Ureter (tissue), 1 donor: ENCODE results near the gene PPM1H. TPM values are rescaled to one million over a fixed set of nuclear protein-coding genes. Genes with fewer than 3 reads are reported as not detected.
"Not testable (repeated sequence)": the region's sequence is repeated elsewhere in the genome, so short reads cannot be mapped to it uniquely, and the experiment has no call there.

Experiments
- DNase-seq: peaks from one replicate; pipeline ENCODE4 v3.0.0-alpha.2; 2020; ENCODE audit warnings: low spot score
- total RNA-seq: library from RNA; stranded (reverse); gene quantifications from one replicate; pipeline ENCODE4 v1.2.4, GENCODE V29; 2023
- donor health status: DM: yes; HTN: yes; CAD: no.

The PPM1H gene
- total RNA-seq, 1 donor from 2014 or later, result 16.2 TPM

DNA sequence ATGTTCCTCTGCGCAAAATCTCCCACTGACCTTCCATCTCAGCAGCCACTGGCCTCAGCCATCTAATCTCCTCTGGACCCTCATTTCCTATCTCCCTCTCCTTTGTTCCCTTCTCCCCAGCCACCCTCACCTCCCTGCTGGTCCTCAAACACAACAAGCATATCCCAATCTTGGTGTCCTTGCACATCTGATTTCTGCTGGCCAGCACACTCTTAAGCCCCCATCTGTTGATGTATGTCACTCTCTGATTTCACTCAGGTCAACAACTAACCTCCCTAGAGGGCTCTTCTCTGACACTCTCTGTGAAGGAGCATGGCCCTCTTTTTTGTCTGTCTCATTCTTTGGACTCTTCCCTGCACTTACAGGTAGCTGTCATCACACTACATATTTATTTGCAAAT, 25.6 kb downstream of the PPM1H start:
- DNase-seq, result no peak

DNA sequence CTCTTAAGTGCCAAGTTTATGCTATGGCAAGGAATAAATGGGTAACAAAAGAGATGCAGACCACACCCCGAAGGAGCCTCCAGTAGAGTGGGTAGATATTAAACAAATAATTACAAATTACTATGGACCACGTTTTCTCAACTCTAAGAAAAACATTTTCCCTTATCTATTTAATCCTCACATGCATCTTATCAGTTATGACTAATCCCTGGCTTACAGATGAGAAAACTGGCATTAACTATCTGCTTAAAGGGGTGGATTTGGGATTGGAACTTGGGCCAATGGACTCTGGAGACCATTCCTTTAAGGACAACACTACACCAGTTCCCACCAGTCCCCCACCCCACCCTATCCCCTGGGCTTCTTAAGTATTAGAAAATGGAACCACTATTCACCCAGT, 26.3 kb downstream of the PPM1H start:
- DNase-seq, result no peak

DNA sequence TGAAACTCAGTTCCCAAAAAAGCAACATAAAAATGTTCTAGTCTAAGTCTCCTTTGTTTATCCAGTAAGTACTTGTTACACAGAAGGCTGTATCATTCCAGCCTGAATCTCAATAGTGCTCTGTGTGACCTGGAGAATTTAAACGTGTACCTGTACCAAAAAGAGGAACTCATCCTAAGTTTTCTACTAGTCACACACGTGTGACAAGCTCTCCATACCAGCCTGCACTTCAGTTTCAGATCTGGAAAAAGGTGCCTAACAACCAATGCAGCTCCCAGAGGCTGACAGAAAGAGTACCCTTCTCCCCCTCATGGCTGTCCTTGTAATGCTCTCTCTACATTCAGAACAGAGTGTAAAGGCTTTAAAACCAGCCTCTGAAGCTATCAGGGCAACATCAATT, 27.4 kb downstream of the PPM1H start:
- DNase-seq, result no peak

DNA sequence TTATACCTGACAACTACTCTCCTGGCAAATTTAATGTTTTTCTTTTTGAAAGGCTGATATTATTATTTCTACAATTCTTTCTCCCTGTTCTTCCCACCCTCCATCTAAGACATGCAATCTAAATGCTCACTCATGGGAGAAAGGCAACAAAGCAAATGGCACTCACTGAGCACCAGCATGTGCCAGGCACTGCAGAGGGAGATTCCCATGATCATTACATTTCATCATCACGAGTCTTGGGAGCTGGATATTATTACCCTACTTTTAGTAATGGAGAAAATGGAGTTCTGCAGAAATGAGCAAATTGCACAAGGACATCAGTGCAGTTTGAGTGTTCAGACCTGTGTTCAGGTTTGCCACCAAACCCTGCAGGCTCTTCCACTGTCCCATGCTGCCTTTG, 27.9 kb downstream of the PPM1H start:
- DNase-seq, result no peak

DNA sequence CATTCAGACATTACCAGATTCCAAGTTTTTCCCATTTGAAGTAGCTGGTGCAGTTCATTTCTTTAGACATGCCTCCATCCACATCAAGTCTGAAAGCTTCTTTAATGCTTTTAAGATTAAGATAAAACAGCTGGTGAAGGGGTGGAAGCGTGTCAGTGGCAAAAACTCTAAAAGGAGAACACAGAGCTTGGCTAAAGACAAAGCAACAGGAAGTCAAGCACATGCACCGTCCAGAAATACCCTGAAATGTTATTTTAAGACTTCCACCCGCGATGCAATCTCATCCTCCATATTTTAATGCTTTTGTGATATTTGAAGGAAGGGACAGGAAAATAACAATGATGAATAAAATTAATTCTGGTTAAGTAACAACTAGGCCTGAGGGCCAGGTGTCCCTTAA, 31.8 kb downstream of the PPM1H start:
- DNase-seq, result no peak

DNA sequence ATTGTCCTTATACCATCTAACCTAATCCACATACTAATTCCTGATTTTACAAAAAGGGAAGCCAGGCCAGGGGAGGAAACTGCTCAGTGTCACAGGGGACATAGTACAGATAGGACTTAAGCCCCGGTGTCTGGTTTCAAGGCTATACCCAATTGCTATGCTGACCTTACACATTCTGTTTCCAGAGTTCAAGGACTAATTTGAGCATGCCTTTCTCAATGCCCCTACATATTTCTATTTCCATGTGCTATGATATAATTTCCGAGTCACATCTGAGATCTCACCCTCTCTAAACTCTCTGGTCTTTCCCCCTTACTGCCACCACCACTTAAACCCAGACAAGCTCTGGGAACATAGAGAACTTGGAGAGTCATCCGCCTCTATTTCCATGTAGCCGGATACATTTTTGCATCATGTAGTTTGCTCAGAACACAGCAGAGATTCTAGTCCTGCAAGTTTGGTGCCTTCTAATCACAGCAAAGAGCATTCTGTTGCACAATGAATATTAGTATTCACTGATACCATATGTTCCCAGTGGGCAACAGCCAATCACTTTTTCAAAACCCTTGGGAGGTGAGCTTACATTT, 34.2 kb downstream of the PPM1H start:
- no peak for DNase-seq

DNA sequence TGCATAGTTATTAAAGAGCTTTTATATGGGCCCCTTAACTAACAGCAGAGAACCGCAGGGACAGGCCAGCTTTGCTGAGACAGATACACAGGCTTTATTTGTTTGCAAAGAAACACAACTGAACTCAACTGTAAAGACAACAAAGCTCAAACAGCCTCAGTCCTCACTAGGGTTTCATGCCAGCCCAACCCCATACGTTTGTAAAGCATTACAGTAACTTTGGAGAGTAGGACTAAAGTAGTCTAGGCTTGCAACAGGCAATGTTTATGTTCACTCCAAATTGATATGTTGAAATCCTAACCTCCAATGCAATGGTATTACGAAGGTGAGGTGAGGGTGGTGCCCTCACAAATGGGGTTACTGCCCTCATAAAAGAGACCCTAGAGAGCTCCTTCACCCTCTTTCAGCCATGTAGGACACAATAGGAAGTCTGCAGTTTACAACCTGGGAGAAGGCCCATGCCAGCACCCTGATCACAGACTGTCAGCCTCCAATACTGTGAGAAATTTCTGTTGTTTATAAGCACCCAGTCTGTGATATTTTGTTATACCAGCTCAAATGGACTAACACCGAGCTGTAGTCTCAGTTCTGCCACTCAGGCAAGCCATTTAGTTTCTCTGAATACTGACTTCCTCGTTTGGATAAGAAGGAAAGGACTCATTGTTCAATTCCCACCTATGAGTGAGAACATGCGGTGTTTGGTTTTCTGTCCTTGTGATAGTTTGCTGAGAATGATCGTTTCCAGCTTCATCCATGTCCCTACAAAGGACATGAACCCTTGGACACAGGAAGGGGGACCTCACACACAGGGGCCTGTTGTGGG, 35.2 kb downstream of the PPM1H start:
- DNase-seq, result no peak

DNA sequence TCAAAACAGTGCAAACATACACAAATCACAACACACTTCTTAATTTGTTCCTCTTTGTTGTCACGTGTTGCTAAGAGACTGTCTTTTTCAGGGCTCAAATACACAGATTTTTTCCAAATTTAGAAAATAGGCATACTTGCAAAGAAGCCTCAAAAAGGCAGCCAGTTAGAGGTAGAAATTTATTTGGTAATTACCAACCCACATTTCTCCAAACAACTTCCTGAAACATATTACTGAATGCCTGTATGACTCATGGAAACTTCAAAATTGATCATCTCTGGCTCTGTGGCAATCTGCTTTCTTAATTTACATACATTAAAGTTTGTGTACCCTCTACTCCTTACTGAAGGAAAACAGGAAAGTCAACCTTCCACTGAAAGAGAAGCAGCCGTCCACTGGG, 36.4 kb downstream of the PPM1H start:
- DNase-seq, result no peak

DNA sequence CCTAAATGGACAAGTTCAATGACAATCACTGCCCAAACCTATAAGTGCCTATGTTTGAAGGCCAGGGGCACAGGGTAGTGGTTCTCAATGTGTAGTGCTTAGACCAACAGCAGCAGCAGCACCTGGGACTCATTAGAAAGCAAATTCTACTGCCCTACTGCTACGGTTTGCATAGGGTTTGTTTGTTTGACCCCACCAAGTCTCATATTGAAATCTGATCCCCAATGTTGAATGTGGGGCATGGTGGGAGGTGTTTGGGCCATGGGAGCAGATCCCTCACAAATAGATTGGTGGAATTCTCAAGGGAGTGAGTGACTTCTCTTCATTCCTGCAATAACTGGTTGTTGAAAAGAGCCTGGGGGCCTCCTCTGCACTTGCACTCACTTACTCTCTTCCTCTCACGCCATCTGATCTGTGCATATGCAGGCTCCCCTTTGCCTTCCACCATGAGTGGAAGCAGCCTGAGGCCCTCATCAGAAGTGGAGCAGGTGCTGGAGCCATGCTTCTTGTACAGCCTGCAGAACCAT, 39.5 kb downstream of the PPM1H start:
- no peak for DNase-seq

DNA sequence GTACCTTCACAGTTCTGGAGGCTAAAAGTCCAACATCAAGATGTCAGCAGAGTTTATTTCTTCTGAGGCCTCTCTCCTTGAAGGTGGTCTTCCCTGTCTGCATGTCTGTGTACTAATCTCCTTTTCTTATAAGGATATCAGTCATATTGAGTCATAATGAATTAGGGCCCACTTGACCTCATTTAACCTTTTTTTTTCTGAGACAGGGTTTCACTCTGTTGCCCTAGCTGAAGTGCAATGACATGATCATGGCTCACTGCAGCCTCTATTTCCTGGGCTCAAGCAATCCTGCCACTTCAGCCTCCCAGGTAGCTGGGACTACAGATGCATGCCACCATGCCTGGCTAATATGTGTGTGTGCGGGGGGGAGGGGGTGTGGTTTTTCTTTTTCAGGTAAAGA, 41.7 kb downstream of the PPM1H start:
- DNase-seq, result no peak

DNA sequence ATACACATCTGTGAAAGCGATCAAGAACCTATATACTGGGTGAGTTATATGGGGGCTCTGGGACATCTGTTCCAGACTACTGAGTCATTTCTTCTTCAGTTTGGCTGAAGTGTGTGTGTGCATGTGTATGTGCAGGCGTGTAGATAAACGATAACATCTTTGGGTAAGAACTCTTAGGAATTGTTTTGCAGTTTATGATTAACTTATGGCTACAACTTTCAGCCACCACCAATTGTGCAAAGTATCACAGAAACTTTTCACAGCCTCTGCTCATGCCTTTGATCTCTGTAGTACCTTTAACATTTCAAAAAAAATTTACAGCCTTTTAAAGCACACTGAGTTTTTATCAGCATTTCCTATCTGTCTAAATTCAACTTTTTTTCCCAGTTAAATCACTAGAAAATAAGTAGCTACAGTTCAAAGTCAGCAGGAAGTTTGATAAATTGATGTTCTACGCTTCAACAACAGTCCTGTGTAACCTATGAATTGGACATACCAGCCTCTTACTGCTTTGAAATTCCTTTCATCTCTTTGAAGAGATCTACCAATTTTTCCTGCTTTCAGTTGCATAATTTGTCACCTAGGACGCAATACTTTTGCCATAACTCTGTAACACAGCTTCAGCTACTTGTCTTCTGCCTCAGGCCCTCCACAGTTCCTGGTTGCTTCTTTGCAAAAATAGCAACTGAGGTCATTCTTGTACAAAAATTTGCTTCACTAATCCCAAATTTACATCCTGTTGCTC, 43.0 kb downstream of the PPM1H start:
- no peak for DNase-seq

DNA sequence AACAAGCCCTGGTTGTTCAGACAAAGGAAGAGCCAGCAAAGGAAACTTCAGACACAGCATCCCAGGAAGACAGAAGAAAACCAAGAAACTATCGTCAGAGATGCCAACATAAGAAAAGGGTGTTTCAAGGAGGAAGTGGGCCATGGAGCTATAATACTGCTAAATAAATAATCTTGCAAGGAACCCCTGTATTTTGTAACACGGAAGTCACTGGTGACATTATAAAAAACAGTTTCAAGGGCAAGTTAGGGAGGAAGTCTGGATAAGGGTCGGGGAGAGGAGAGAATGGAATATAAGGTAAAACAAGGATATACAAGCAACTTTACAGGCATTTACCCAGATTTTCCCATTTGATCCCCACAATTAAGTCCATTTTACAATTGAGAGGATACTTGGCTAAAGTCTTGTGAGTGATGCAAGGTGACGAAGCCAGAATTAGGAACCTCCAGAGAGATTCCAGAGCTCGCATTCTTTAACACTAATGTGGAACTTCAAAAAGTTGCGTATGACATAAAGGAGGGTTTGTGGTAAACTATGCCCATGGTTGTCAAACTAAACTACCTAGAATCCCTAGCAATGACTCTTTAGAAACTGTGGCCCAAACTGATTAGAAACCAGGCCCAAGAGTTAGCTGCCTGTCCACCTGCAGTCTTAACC, 46.4 kb downstream of the PPM1H start:
- no peak for DNase-seq

DNA sequence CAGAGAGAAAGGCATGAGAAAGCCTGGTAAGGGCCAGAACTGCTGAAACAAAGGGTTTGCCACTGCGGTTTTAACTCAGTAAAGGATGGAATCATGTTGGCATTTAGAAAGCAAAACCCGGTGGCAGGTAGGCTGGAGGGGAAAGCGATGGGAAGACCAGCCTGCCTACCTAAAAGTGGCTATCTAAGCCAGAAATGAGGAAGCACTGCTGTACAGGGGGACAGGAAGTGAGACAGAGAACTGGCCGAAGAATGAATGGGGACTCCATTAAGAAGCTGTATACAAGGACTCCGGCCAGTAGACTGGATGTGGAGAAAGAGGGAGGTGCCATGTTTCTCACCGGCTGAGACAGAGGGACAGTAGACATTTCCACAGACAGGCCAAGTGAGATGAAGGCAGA, 48.2 kb downstream of the PPM1H start:
- DNase-seq, result no peak

DNA sequence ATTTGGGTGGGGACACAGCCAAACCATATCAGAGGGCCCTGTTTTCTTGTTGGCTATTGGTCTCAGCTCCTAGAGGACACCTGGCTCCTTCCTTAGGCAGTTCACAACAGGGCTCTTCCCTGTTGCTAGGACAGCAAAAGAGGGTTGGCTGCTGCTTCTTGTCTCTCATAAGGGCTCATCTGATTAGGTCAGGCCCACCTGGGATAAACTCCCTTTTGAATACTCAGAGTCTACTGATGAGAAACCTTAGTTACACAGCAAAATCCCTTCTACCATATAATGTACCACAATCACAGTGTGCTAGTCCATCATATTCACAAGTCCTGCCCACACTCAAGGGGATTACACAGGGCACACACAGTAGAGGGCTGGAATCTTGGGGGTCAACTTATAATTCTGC, 49.7 kb downstream of the PPM1H start:
- DNase-seq, result no peak

DNA sequence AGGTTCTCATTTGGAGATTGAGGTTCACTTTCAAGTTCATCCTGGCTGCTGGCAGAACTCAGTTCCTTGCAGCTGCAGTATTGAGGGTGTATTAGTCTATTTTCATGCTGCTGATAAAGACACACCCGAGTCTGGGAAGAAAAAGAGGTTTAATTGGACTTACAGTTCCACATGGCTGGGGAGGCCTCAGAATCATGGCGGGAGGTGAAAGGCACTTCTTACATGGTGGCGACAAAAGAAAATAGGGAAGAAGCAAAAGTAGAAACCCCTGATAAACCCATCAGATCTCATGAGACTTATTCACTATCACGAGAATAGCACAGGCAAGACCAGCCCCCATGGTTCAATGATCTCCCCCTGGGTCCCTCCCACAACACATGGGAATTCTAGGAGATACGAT, 50.1 kb downstream of the PPM1H start:
- DNase-seq, result not testable (repeated sequence)

DNA sequence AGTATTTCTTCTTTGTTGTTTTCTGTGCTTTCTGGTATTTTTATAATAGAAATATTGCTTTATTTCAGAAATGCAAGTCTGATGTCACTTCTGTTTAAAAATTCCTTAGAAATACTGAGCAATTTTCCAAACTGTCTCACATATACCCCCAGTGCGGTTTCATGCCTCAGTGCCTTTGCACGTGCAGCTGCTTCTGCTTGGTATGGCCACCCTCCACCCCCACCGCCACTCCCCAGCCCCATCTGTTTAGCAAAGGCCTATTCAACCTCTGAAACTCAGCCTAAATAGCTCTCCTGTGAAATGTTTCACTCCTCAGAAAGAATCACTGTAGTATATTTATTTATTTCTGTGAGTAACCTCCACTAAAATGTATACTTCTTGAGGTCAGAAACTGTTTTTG, 52.3 kb downstream of the PPM1H start:
- DNase-seq, result no peak

DNA sequence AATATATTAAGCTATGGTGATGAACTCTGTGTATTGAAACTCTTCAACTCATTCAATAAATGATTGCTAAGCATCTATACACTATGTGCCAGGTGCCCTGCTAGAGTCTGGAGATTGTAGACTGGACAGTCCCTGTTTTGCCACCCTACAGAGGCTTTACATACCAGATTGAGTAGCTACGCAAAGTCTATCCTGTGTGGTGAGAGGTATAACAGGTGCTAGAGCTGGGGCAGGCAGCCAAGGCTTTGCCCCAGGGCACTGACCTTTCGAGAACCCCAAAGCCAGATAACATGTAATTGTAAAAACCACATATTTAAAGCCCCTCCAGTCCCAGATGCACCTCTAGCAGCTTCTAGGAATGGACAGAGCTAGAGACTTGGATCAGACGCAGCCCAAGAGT, 52.8 kb downstream of the PPM1H start:
- DNase-seq, result no peak

DNA sequence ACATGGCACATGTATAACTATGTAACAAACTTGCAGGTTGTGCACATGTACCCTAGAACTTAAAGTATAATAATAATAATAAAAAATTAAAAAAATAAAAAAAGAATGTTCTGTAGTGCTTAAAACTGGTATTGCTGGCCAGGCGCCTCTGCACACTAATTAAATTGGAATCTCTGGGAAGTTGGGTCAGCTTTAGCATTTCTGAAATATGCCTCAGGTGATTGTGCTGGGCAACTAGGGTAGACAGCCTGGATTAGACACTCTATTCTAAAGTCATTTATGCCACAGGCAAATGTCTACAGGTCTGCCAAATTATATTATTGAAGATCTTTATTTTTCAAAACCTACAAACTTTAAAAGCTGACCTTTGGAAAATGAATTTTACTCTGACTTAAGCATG, 55.3 kb downstream of the PPM1H start:
- no peak for DNase-seq

DNA sequence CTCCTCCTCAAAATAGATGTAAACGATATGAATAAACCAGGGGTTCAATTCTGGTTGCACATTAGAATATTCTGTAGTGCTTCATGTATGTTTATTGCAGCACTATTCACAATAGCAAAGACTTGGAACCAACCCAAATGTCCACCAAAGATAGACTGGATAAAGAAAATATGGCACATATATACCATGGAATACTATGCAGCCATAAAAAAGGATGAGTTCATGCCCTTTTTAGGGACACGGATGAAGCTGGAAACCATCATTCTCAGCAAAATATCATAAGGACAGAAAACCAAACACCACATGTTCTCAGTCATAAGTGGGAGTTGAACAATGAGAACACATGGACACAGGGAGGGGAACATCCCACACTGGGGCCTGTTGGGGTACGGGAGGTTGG, 55.7 kb downstream of the PPM1H start:
- not testable (repeated sequence) for DNase-seq

DNA sequence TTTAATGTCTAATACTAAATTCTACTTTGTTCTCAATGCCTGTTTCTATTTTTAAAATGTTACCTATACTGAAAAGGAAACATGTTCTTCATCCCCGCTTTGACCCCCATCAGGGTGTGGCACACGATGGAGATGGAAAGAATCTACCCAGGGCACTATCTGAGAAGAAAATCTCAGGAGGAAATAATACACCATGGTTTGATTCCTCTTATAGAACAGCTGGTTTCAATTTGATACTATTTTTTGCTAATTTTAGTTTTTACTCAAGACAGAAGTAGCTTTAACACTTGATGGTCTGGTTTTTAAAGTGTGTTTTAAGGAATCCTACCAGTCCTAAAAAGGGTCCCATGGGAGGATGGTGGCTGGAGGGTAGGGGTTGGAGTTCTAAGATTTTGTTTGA, 56.7 kb downstream of the PPM1H start:
- DNase-seq, result no peak

DNA sequence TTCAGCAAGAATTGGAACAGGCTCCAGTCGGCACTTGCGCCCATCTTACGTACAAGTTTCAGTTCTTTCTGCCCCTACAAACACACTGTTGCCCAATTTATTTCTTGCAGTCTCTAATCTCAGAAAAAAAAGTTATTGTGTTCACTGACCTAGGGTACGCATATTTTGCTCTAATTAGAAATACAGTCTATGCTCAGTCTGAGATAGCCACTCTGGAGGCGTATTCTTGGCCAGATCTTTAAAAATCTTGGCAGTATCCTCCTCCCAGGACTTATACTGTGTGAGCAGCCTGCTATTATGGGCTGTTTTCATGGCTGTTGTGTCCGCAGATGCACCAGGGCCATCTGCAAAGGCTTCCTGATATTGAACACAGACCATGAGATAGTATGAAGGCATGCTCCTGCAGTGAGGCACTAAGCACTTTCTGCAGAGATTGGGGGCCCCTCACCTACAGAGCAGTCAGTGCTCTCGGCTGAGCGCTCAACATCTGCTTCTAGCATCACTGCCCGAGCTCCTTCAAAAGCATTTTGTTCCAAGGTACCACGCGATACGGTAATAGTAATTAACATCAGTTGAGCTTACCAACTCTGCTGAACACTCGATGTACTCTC, 57.9 kb downstream of the PPM1H start:
- DNase-seq, result no peak
